A549 (cell line): ENCODE measurements around the gene FLT3LG. TPM values are rescaled to one million over a fixed set of nuclear protein-coding genes. Genes with fewer than 3 reads are reported as not detected.

Source experiments
- ATAC-seq, 2 experiments: fragments of 200-7000 bp in 1 of 2; fragments of >200 bp in 1 of 2; cut with Nextera tagmentation in 1 of 2; cut with Tn5 transposase in 1 of 2; 3 replicates each; pipeline versions ENCODE4 v1.8.0 to v1.9.1; 2018 to 2020; ENCODE audit warnings: mild to moderate bottlenecking in 1 of 2, moderate library complexity in 1 of 2
- CTCF ChIA-PET: fragments of 300-600 bp; sonication (Branson Sonifier 250); formaldehyde crosslinking; extraction: SDS; loops from one replicate; lab custom pipeline; 2021; ENCODE audit warnings: antibody characterized with exemption, inconsistent platforms; lab: Yijun Ruan, JAX
- POLR2A ChIA-PET: fragments of 350-600 bp; formaldehyde crosslinking; extraction: SDS; loops from one replicate; lab custom pipeline; 2021; ENCODE audit warnings: antibody characterized with exemption, inconsistent platforms; lab: Yijun Ruan, JAX
- DNase-seq, 2 experiments: peaks; one replicate each; pipeline versions ENCODE4 v3.0.0 to v3.0.0-alpha.2; 2011 to 2016; ENCODE audit warnings: low read depth in 1 of 2, low spot score in 1 of 2
- FAIRE-seq: peaks from 2 replicates; lab custom pipeline; 2011; peaks lifted over from hg19 to GRCh38; lab: Jason Lieb, UNC
- H3K27ac ChIP-seq, 2 experiments: fragments of >200 bp; sonication (Bioruptor Twin); formaldehyde crosslinking; 3 replicates each; pipeline ENCODE4 v1.5.1; 2016 to 2017
- H3K4me1 ChIP-seq: fragments of >200 bp; sonication (Bioruptor Twin); formaldehyde crosslinking; 3 replicates; pipeline ENCODE4 v1.6.1; 2016
- H3K4me2 ChIP-seq: fragments of >200 bp; sonication (Bioruptor Twin); formaldehyde crosslinking; 3 replicates; pipeline ENCODE4 v1.6.1; 2016
- H3K4me3 ChIP-seq: fragments of >200 bp; sonication (Bioruptor Twin); formaldehyde crosslinking; 3 replicates; pipeline ENCODE4 v1.5.1; 2016
- H3K9me3 ChIP-seq: fragments of >200 bp; sonication (Bioruptor Twin); formaldehyde crosslinking; 3 replicates; pipeline ENCODE4 v1.6.1; 2016
- BHLHE40 ChIP-seq: IDR thresholded peaks from 2 replicates; pipeline ENCODE4 v1.6.1; 2012; ENCODE audit warnings: low read depth, low read length, inconsistent platforms
- CBX2 ChIP-seq: fragments of 200-600 bp; sonication (generic); IDR thresholded peaks from 2 replicates; pipeline ENCODE4 v1.6.1; 2016; ENCODE audit warnings: low read depth, mild to moderate bottlenecking, borderline replicate concordance
- CBX8 ChIP-seq: fragments of 200-600 bp; sonication (generic); IDR thresholded peaks from 2 replicates; pipeline ENCODE4 v1.6.1; 2016
- CHD4 ChIP-seq: fragments of 200-600 bp; sonication (generic); IDR thresholded peaks from 2 replicates; pipeline ENCODE4 v1.6.1; 2016; ENCODE audit warnings: antibody characterized with exemption, mild to moderate bottlenecking, borderline replicate concordance
- EHF ChIP-seq: fragments of 250-450 bp; sonication (Bioruptor Pico); IDR thresholded peaks from 2 replicates; pipeline ENCODE4 v1.5.0; 2020; ENCODE audit warnings: mild to moderate bottlenecking
- ESRRA ChIP-seq: fragments of 150-350 bp; IDR thresholded peaks from 2 replicates; pipeline ENCODE4 v1.6.1; 2014; ENCODE audit warnings: mild to moderate bottlenecking, low read length, borderline replicate concordance
- FOSB ChIP-seq: fragments of 250-450 bp; sonication (Bioruptor Pico); IDR thresholded peaks from 2 replicates; pipeline ENCODE4 v1.5.0; 2020; ENCODE audit warnings: mild to moderate bottlenecking, moderate library complexity
- FOSL2 ChIP-seq, 2 experiments: fragments of 450-650 bp in 1 of 2; fragments of >200 bp in 1 of 2; sonication (Bioruptor Twin) in 1 of 2; formaldehyde crosslinking; IDR thresholded peaks; 2 replicates each; pipeline versions ENCODE4 v1.5.0 to v1.6.1; 2016 to 2020; ENCODE audit warnings: mild to moderate bottlenecking in 1 of 2, moderate library complexity in 1 of 2
- GATA3 ChIP-seq: IDR thresholded peaks from 2 replicates; pipeline ENCODE4 v1.6.1; 2012; ENCODE audit warnings: borderline replicate concordance
- HOXB13 ChIP-seq: fragments of 250-450 bp; sonication (Bioruptor Pico); IDR thresholded peaks from 2 replicates; pipeline ENCODE4 v1.5.0; 2020; ENCODE audit warnings: low read depth, mild to moderate bottlenecking, moderate library complexity
- JUN ChIP-seq, 2 experiments: fragments of >200 bp; sonication (Bioruptor Twin); formaldehyde crosslinking; IDR thresholded peaks; 2 replicates in 1 of 2; 3 replicates in 1 of 2; pipeline ENCODE4 v1.6.1; 2016 to 2017
- KDM5A ChIP-seq: fragments of 200-600 bp; sonication (generic); IDR thresholded peaks from 2 replicates; pipeline ENCODE4 v1.6.1; 2016; ENCODE audit warnings: antibody characterized with exemption, mild to moderate bottlenecking
- NR3C1 ChIP-seq: fragments of >200 bp; sonication (Bioruptor Twin); formaldehyde crosslinking; IDR thresholded peaks from 3 replicates; pipeline ENCODE4 v1.6.1; 2017
- PHF8 ChIP-seq: fragments of 200-600 bp; sonication (generic); IDR thresholded peaks from 2 replicates; pipeline ENCODE4 v1.6.1; 2016; ENCODE audit warnings: low read depth, mild to moderate bottlenecking, antibody characterized with exemption, moderate library complexity, borderline replicate concordance
- POLR2A ChIP-seq: IDR thresholded peaks from 2 replicates; pipeline ENCODE4 v1.6.1; 2012; ENCODE audit warnings: mild to moderate bottlenecking, low read length
- RCOR1 ChIP-seq: fragments of 150-350 bp; IDR thresholded peaks from 2 replicates; pipeline ENCODE4 v1.6.1; 2014; ENCODE audit warnings: antibody characterized with exemption, low read length, low read depth
- RFX5 ChIP-seq: fragments of 450-650 bp; IDR thresholded peaks from 2 replicates; pipeline ENCODE4 v1.7.1; 2014; ENCODE audit warnings: antibody characterized with exemption, mild to moderate bottlenecking, moderate library complexity
- SMC3 ChIP-seq: fragments of >200 bp; sonication (Bioruptor Twin); formaldehyde crosslinking; IDR thresholded peaks from 3 replicates; pipeline ENCODE4 v1.6.1; 2018; ENCODE audit warnings: inconsistent platforms
- SREBF2 ChIP-seq: fragments of 450-650 bp; IDR thresholded peaks from 2 replicates; pipeline ENCODE4 v1.6.1; 2014; ENCODE audit warnings: mild to moderate bottlenecking, moderate library complexity
- ZFP36 ChIP-seq: fragments of 450-650 bp; IDR thresholded peaks from 2 replicates; pipeline ENCODE4 v1.6.1; 2014; ENCODE audit warnings: borderline replicate concordance; ENCODE audit not compliant: partially characterized antibody
- WGBS: methylation state at CpG from one replicate; pipeline ENCODE4 v1.1.6; 2017; ENCODE audit errors: missing lambda C conversion rate; 5-methylcytosine and 5-hydroxymethylcytosine counted together
- polyA plus RNA-seq, 4 experiments: library from polyadenylated mRNA; depleted of rRNA in 3 of 4; stranded (reverse); fragments of >200 nt; fragmentation: RNase III in 1 of 4; extraction: RNeasy Plus Mini Kit Qiagen cat#74134 plus additional on column Dnase treatment in 1 of 4; gene quantifications; 2 replicates in 3 of 4; 3 replicates in 1 of 4; pipeline ENCODE4 v1.2.3, GENCODE V29; 2011 to 2017
- TF ChIP-seq, protein P1 (sequence below): fragments of 450-650 bp; IDR thresholded peaks from 2 replicates; pipeline ENCODE4 v1.6.1; 2014; ENCODE audit warnings: antibody characterized with exemption
- TF ChIP-seq, protein P2 (sequence below): fragments of >200 bp; sonication (Bioruptor Twin); formaldehyde crosslinking; IDR thresholded peaks from 3 replicates; pipeline ENCODE4 v1.5.1; 2016
- TF ChIP-seq, protein P3 (sequence below): IDR thresholded peaks from 2 replicates; pipeline ENCODE4 v1.6.1; 2012; ENCODE audit warnings: low read depth, borderline replicate concordance

FLT3LG gene
- polyA plus RNA-seq, 2 of the 4 experiments (the other 2 are of a cell fraction) = 0.58 to 0.99 TPM

DNA sequence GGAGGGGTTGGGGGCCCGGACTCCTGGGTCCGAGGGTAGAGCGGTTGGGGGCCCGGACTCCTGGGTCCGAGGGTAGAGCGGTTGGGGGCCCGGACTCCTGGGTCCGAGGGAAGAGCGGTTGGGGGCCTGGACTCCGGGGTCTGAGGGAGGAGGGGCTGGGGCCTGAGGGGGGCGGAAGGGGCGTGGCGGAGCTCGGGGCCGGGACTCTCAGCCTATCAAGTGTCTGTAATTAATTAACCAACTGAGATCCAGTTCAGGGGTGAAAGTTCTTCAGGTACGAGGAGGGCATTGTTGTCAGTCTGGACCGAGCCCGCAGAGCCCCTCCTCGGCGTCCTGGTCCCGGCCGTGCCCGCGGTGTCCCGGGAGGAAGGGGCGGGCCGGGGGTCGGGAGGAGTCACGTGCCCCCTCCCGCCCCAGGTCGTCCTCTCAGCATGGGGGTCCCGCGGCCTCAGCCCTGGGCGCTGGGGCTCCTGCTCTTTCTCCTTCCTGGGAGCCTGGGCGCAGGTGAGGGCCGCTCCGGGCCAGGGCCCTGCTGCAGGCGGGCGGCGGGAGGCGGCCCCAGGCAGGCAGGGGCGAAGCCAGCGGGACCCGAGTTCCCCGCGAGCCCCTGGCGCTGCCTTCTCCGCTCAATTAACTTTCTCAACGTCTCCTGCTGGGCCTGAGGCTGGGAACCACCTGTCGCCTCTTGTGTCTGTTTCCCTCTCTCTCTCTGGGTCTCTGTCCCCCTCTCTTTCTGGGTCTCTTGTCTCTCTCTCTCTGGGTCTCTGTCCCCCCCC, 39.1 kb downstream of the FLT3LG start:
- Histone ChIP-seq H3K9me3 (no peaks in the 10 kb centered on the region), H3K4me2 (peak overlapping the region; percentile 97), H3K27ac (peak overlapping the region; percentile 85 to 94), H3K4me1 (peaks cover 15% of the 10 kb centered on the region), H3K4me3 (peak overlapping the region; percentile 82)
- ATAC-seq (peak; percentile 71 to 78), DNase-seq (no peak), FAIRE-seq (no peak)
- ChIA-PET POLR2A (interaction anchor here (0.6 to 0.8 kb wide), 2 partner anchors 17 to 34 kb away, joined by 3 to 4 read pairs; no protein-coding TSS in a partner anchor), CTCF (interaction anchor here (1.9 to 4.6 kb wide), 4 partner anchors 8 to 57 kb away, joined by 6 to 42 read pairs (median 22); no protein-coding TSS in a partner anchor)
- TF ChIP-seq GATA3 (no peak), PHF8 (peak; percentile 46; the same call in 1 of the 2 replicates), CBX8 (no peak), JUN (IDR thresholded peaks at IDR 0.05) (peak in 1 of 2 experiments; percentile 35; a peak in 1 of 5 replicates)
- TF ChIP-seq, protein P1, sequence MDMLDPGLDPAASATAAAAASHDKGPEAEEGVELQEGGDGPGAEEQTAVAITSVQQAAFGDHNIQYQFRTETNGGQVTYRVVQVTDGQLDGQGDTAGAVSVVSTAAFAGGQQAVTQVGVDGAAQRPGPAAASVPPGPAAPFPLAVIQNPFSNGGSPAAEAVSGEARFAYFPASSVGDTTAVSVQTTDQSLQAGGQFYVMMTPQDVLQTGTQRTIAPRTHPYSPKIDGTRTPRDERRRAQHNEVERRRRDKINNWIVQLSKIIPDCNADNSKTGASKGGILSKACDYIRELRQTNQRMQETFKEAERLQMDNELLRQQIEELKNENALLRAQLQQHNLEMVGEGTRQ = peak; percentile 67
- TF ChIP-seq, protein P2, sequence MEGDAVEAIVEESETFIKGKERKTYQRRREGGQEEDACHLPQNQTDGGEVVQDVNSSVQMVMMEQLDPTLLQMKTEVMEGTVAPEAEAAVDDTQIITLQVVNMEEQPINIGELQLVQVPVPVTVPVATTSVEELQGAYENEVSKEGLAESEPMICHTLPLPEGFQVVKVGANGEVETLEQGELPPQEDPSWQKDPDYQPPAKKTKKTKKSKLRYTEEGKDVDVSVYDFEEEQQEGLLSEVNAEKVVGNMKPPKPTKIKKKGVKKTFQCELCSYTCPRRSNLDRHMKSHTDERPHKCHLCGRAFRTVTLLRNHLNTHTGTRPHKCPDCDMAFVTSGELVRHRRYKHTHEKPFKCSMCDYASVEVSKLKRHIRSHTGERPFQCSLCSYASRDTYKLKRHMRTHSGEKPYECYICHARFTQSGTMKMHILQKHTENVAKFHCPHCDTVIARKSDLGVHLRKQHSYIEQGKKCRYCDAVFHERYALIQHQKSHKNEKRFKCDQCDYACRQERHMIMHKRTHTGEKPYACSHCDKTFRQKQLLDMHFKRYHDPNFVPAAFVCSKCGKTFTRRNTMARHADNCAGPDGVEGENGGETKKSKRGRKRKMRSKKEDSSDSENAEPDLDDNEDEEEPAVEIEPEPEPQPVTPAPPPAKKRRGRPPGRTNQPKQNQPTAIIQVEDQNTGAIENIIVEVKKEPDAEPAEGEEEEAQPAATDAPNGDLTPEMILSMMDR = no peak
- TF ChIP-seq, protein P3, sequence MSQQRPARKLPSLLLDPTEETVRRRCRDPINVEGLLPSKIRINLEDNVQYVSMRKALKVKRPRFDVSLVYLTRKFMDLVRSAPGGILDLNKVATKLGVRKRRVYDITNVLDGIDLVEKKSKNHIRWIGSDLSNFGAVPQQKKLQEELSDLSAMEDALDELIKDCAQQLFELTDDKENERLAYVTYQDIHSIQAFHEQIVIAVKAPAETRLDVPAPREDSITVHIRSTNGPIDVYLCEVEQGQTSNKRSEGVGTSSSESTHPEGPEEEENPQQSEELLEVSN = peak; percentile 51; the same call in 1 of the 2 replicates
- WGBS = 11% methylated on average over 38 of the region's 50 CpGs

DNA sequence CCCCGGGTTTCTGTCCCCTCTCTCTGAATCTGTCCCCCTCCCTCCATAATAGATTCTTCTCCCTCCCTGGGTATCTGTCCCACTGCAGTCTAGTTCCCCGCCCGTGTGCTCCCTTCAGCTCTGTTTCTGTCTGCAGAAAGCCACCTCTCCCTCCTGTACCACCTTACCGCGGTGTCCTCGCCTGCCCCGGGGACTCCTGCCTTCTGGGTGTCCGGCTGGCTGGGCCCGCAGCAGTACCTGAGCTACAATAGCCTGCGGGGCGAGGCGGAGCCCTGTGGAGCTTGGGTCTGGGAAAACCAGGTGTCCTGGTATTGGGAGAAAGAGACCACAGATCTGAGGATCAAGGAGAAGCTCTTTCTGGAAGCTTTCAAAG, 39.7 kb downstream of the FLT3LG start:
- ChIA-PET CTCF (interaction anchor here (0.9 to 4.6 kb wide), 5 partner anchors 8 to 56 kb away, joined by 4 to 42 read pairs (median 21); no protein-coding TSS in a partner anchor), POLR2A (interaction anchor here (0.8 kb wide), 1 partner anchor 18 kb away, joined by 3 read pairs; no protein-coding TSS in a partner anchor)
- Histone ChIP-seq H3K9me3 (no peaks in the 10 kb centered on the region), H3K4me2 (peak overlapping the region; percentile 97), H3K4me1 (peaks cover 15% of the 10 kb centered on the region), H3K27ac (peak overlapping the region; percentile 85 to 94; a peak in 4 of 6 replicates), H3K4me3 (peak overlapping the region; percentile 82)
- peak in 1 of 2 experiments; percentile 31; a peak in 3 of 6 replicates for ATAC-seq
- DNase-seq = no peak
- WGBS = 77% methylated on average over 11 of the region's 12 CpGs
- FAIRE-seq = no peak
- TF ChIP-seq ESRRA (no peak), RFX5 (no peak), HOXB13 (CRISPR knock-in tag) (no peak), NR3C1 (no peak), POLR2A (no peak)

DNA sequence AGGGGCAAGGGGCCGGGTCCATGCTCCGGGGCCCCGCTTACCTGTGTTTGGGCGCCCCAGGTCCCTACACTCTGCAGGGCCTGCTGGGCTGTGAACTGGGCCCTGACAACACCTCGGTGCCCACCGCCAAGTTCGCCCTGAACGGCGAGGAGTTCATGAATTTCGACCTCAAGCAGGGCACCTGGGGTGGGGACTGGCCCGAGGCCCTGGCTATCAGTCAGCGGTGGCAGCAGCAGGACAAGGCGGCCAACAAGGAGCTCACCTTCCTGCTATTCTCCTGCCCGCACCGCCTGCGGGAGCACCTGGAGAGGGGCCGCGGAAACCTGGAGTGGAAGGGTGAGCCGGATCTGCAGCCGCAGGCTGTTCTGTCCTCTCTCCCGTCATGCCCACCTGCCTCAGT, 40.1 kb downstream of the FLT3LG start:
- FAIRE-seq (no peak), ATAC-seq (no peak; a peak in 1 of 6 replicates), DNase-seq (no peak)
- no peak for TF ChIP-seq CBX2
- TF ChIP-seq SREBF2 = no peak
- TF ChIP-seq FOSB (CRISPR knock-in tag) = no peak
- Histone ChIP-seq H3K4me3 (no peak overlapping the region), H3K27ac (no peak overlapping the region), H3K4me1 (peaks cover 15% of the 10 kb centered on the region), H3K9me3 (no peaks in the 10 kb centered on the region), H3K4me2 (no peak overlapping the region)
- WGBS = 87% methylated on average over 21 of the region's 21 CpGs
- CTCF ChIA-PET = interaction anchor here (0.7 to 4.6 kb wide), 6 partner anchors 9 to 56 kb away, joined by 4 to 42 read pairs (median 14); no protein-coding TSS in a partner anchor
- POLR2A ChIA-PET = no interaction called here

DNA sequence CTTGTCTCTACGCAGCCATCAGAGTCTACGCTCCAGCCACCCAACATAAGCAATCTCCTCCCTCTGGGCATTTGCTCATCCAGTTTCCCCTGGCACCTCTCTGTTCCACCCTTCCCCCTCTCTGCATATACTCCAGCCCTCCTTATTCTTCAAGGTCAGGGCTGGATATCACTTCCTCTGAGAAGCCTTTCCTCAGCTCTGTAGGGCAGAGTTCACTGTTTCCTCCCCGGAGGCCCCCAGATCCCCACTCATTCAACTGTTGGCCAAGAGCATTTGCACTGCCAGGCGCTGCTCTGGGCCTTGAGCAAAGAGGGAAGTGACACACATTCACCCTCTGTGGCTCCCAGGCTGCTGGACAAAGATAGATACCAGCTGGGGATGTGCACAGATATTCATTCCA, 41.8 kb downstream of the FLT3LG start:
- Histone ChIP-seq H3K9me3 (no peaks in the 10 kb centered on the region), H3K4me3 (no peak overlapping the region), H3K4me1 (peaks cover 15% of the 10 kb centered on the region), H3K27ac (no peak overlapping the region), H3K4me2 (no peak overlapping the region)
- no peak for ATAC-seq
- DNase-seq = no peak
- WGBS = 74% methylated on average over 4 of the region's 4 CpGs
- POLR2A ChIA-PET = no interaction called here
- CTCF ChIA-PET = interaction anchor here (1.0 to 4.6 kb wide), 9 partner anchors 10 to 156 kb away, joined by 3 to 42 read pairs (median 6); no protein-coding TSS in a partner anchor
- FAIRE-seq = no peak
- TF ChIP-seq CHD4 = no peak
- TF ChIP-seq KDM5A = no peak
- no peak for TF ChIP-seq POLR2A
- no peak for TF ChIP-seq ZFP36
- TF ChIP-seq BHLHE40 = no peak
- no peak for TF ChIP-seq EHF (CRISPR knock-in tag)
- no peak for TF ChIP-seq FOSL2 (IDR thresholded peaks at IDR 0.05)
- no peak for TF ChIP-seq FOSL2 (CRISPR knock-in tag; IDR thresholded peaks at IDR 0.05)
- TF ChIP-seq, protein P2 = no peak
- no peak for TF ChIP-seq SMC3
- TF ChIP-seq RCOR1 = no peak
- TF ChIP-seq RFX5 = no peak
